ENCODE data around the gene DAP3.

- TF ChIP-seq EZH2 (IDR thresholded peaks at IDR 0.05; ENCODE audit: insufficient read depth, poor library complexity, severe bottlenecking): no peak
- no peak for TF ChIP-seq EZH2phosphoT487 (IDR thresholded peaks at IDR 0.05; ENCODE audit: insufficient read depth, low read depth)
These were observed 6.2 kb downstream of the DAP3 start for GRCh38 chr1:155695072-155695471.

All from GM23248 (cell line).